ENCODE data around the gene PTPN3.
"Not testable (repeated sequence)": the region's sequence is repeated elsewhere in the genome, so short reads cannot be mapped to it uniquely, and the experiment has no call there.

PTPN3 gene

GRCh38 chr9:109498195-109499092, at the start of gene PTPN3:
Gene PTPN3 (minus strand): TSS chr9:109498307. CDS start chr9:109463434, 34,873 bp downstream.
- DNase-seq (ENCODE audit: low spot score): peak; percentile 46

GRCh38 chr9:109544954-109545353, 46.8 kb upstream of the PTPN3 start:
- not testable (repeated sequence) for DNase-seq (ENCODE audit: low spot score)

GRCh38 chr9:109542922-109543321, 44.8 kb upstream of the PTPN3 start:
- DNase-seq (ENCODE audit: low spot score): no peak

- DNase-seq (ENCODE audit: low spot score): no peak
Observed at GRCh38 chr9:109538346-109538745, 40.2 kb upstream of the PTPN3 start.

GRCh38 chr9:109537288-109537687, 39.2 kb upstream of the PTPN3 start:
- DNase-seq (ENCODE audit: low spot score): no peak

- DNase-seq (ENCODE audit: low spot score): no peak
Observed at GRCh38 chr9:109536859-109537258, 38.8 kb upstream of the PTPN3 start.

GRCh38 chr9:109535365-109535764, 37.3 kb upstream of the PTPN3 start:
- DNase-seq (ENCODE audit: low spot score): no peak

GRCh38 chr9:109534151-109534550, 36.0 kb upstream of the PTPN3 start:
- DNase-seq (ENCODE audit: low spot score): no peak

GRCh38 chr9:109532652-109533051, 34.5 kb upstream of the PTPN3 start:
- not testable (repeated sequence) for DNase-seq (ENCODE audit: low spot score)

GRCh38 chr9:109522106-109522505, 24.0 kb upstream of the PTPN3 start:
- no peak for DNase-seq (ENCODE audit: low spot score)

- DNase-seq (ENCODE audit: low spot score): peak; percentile 70
Observed at GRCh38 chr9:109520475-109521132, 22.5 kb upstream of the PTPN3 start.

GRCh38 chr9:109519366-109519765, 21.3 kb upstream of the PTPN3 start:
- DNase-seq (ENCODE audit: low spot score): no peak

GRCh38 chr9:109518621-109519335, 20.7 kb upstream of the PTPN3 start:
- DNase-seq (ENCODE audit: low spot score): no peak

GRCh38 chr9:109517901-109518377, 19.8 kb upstream of the PTPN3 start:
- DNase-seq (ENCODE audit: low spot score): no peak

GRCh38 chr9:109513871-109514270, 15.8 kb upstream of the PTPN3 start:
- no peak for DNase-seq (ENCODE audit: low spot score)

- DNase-seq (ENCODE audit: low spot score): no peak
Observed at GRCh38 chr9:109512170-109512756, 14.2 kb upstream of the PTPN3 start.

- no peak for DNase-seq (ENCODE audit: low spot score)
Observed at GRCh38 chr9:109510506-109510905, 12.4 kb upstream of the PTPN3 start.

GRCh38 chr9:109510042-109510441, 11.9 kb upstream of the PTPN3 start:
- not testable (repeated sequence) for DNase-seq (ENCODE audit: low spot score)

GRCh38 chr9:109509611-109510010, 11.5 kb upstream of the PTPN3 start:
- no peak for DNase-seq (ENCODE audit: low spot score)

GRCh38 chr9:109507421-109507838, 9.3 kb upstream of the PTPN3 start:
- DNase-seq (ENCODE audit: low spot score): no peak

- DNase-seq (ENCODE audit: low spot score): no peak
Observed at GRCh38 chr9:109506097-109506712, 8.1 kb upstream of the PTPN3 start.

- DNase-seq (ENCODE audit: low spot score): no peak
Observed at GRCh38 chr9:109504689-109505088, 6.6 kb upstream of the PTPN3 start.

All from LoVo (cell line).